Panc1 (cell line): ENCODE results near the gene PKIB. TPM values are rescaled to one million over a fixed set of nuclear protein-coding genes. Genes with fewer than 3 reads are reported as not detected.

Source experiments
- ATAC-seq: fragments of 200-7000 bp; cut with Tn5 transposase; 2 replicates; pipeline ENCODE4 v1.9.1; 2020; ENCODE audit warnings: mild to moderate bottlenecking, moderate library complexity
- BruUV-seq: library from RNA; stranded (reverse); fragments of 400-500 nt; replicated peaks from 2 replicates; lab custom pipeline; 2021; lab: Mats Ljungman, UMichigan
- CTCF ChIA-PET: fragments of 300-600 bp; sonication (Branson Sonifier 250); formaldehyde crosslinking; loops from one replicate; lab custom pipeline; 2022; ENCODE audit warnings: antibody characterized with exemption; lab: Charles Lee
- POLR2A ChIA-PET: fragments of 300-600 bp; sonication (Branson Sonifier 250); formaldehyde crosslinking; loops from one replicate; lab custom pipeline; 2022; ENCODE audit warnings: antibody characterized with exemption; lab: Charles Lee
- DNase-seq: peaks from one replicate; pipeline ENCODE4 v3.0.0-alpha.2; 2010; ENCODE audit warnings: low read depth, low spot score
- H3K27ac ChIP-seq: 2 replicates; pipeline ENCODE4 v1.5.1; 2011; ENCODE audit warnings: mild to moderate bottlenecking, low read length, inconsistent platforms
- H3K27me3 ChIP-seq: fragments of 200-500 bp; sonication (Bioruptor generic); 2 replicates; pipeline ENCODE4 v1.6.0; 2014; ENCODE audit warnings: low read length, inconsistent platforms; ENCODE audit not compliant: control insufficient read depth, insufficient read depth
- H3K36me3 ChIP-seq: fragments of 200-500 bp; sonication (Bioruptor generic); 2 replicates; pipeline ENCODE4 v1.5.1; 2014; ENCODE audit warnings: inconsistent platforms, mild to moderate bottlenecking, low read length, moderate library complexity; ENCODE audit not compliant: control insufficient read depth, insufficient read depth
- H3K4me1 ChIP-seq: 2 replicates; pipeline ENCODE4 v1.5.1; 2011; ENCODE audit warnings: inconsistent platforms, mild to moderate bottlenecking, low read length, moderate library complexity; ENCODE audit not compliant: control insufficient read depth, insufficient read depth
- H3K4me3 ChIP-seq, 2 experiments: 2 replicates each; pipeline ENCODE4 v1.5.1; 2011 to 2012; ENCODE audit warnings: low read depth in 2 of 2, low read length in 2 of 2, mild to moderate bottlenecking in 2 of 2, inconsistent platforms in 1 of 2, moderate library complexity in 1 of 2
- H3K9me3 ChIP-seq: fragments of 200-500 bp; sonication (Bioruptor generic); 2 replicates; pipeline ENCODE4 v1.5.1; 2014; ENCODE audit warnings: low read depth, mild to moderate bottlenecking, inconsistent platforms, low read length, moderate library complexity; ENCODE audit not compliant: control insufficient read depth, insufficient read depth
- CTCF ChIP-seq: fragments of 450-650 bp; IDR thresholded peaks from 2 replicates; pipeline ENCODE4 v1.5.1; 2017; ENCODE audit warnings: mild to moderate bottlenecking
- POLR2AphosphoS5 ChIP-seq: IDR thresholded peaks from 2 replicates; pipeline ENCODE4 v1.6.1; 2012; ENCODE audit warnings: mild to moderate bottlenecking, low read depth, low read length, moderate library complexity
- SIN3A ChIP-seq: IDR thresholded peaks from 2 replicates; pipeline ENCODE4 v1.6.1; 2012; ENCODE audit warnings: low read depth, mild to moderate bottlenecking, low read length, moderate library complexity, borderline replicate concordance; ENCODE audit not compliant: insufficient read depth
- TCF7L2 ChIP-seq: IDR thresholded peaks from 2 replicates; pipeline ENCODE4 v1.6.1; 2011; ENCODE audit warnings: mild to moderate bottlenecking, low read depth, low read length, inconsistent platforms
- in situ Hi-C: cut with HindIII; loops from 2 replicates; pipeline ENCODE4 v1.10.0; 2016; ENCODE audit warnings: low sequenced_read_pairs, low pct_unique_long_range_greater_than_20kb
- intact Hi-C: fragments of 100-400 bp; cut with micrococcal nuclease; formaldehyde crosslinking; loops from one replicate; pipeline ENCODE4 v1.10.0; 2022; ENCODE audit not compliant: unreplicated experiment
- total RNA-seq: library from RNA; stranded (reverse); gene quantifications from one replicate; pipeline ENCODE4 v1.2.1, GENCODE V29; 2021; ENCODE audit not compliant: unreplicated experiment
- TF ChIP-seq, protein P1 (sequence below), 2 experiments: IDR thresholded peaks; 2 replicates each; pipeline ENCODE4 v1.6.1; 2011 to 2012; ENCODE audit warnings: low read depth in 2 of 2, control low read depth in 1 of 2, low read length in 1 of 2, mild to moderate bottlenecking in 1 of 2, moderate library complexity in 1 of 2; ENCODE audit not compliant: insufficient read depth in 1 of 2

PKIB gene
- total RNA-seq, 1 experiment from 2014 or later = 1.1 TPM

- ChIA-PET CTCF (interaction anchor here (4.0 kb wide), 1 partner anchor 109 kb away, joined by 20 read pairs; no protein-coding TSS in a partner anchor), POLR2A (no interaction called here)
- Histone ChIP-seq H3K9me3 (no peaks in the 10 kb centered on the region), H3K27ac (no peak overlapping the region), H3K36me3 (no peaks in the 10 kb centered on the region), H3K27me3 (peaks cover under 1% of the 10 kb centered on the region; the same call in 1 of the 2 replicates), H3K4me1 (no peaks in the 10 kb centered on the region), H3K4me3 (no peak overlapping the region)
- TF ChIP-seq CTCF (no peak), POLR2AphosphoS5 (no peak), SIN3A (no peak), TCF7L2 (no peak)
- TF ChIP-seq, protein P1, sequence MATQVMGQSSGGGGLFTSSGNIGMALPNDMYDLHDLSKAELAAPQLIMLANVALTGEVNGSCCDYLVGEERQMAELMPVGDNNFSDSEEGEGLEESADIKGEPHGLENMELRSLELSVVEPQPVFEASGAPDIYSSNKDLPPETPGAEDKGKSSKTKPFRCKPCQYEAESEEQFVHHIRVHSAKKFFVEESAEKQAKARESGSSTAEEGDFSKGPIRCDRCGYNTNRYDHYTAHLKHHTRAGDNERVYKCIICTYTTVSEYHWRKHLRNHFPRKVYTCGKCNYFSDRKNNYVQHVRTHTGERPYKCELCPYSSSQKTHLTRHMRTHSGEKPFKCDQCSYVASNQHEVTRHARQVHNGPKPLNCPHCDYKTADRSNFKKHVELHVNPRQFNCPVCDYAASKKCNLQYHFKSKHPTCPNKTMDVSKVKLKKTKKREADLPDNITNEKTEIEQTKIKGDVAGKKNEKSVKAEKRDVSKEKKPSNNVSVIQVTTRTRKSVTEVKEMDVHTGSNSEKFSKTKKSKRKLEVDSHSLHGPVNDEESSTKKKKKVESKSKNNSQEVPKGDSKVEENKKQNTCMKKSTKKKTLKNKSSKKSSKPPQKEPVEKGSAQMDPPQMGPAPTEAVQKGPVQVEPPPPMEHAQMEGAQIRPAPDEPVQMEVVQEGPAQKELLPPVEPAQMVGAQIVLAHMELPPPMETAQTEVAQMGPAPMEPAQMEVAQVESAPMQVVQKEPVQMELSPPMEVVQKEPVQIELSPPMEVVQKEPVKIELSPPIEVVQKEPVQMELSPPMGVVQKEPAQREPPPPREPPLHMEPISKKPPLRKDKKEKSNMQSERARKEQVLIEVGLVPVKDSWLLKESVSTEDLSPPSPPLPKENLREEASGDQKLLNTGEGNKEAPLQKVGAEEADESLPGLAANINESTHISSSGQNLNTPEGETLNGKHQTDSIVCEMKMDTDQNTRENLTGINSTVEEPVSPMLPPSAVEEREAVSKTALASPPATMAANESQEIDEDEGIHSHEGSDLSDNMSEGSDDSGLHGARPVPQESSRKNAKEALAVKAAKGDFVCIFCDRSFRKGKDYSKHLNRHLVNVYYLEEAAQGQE (IDR thresholded peaks at IDR 0.05; ENCODE audit: insufficient read depth in 1 of 2, low read depth in 2 of 2, low read length in 1 of 2) = no peak
- ATAC-seq (no peak), DNase-seq (no peak)
- no TSS peak for BruUV-seq
- in situ Hi-C loops (no loop called here), intact Hi-C loops (loop anchor here (1.0 to 2.0 kb wide), 2 partner anchors 109 to 238 kb away; no protein-coding TSS in a partner anchor)
These were observed 120.1 kb downstream of the PKIB start for GRCh38 chr6:122730334-122730733.

DNA sequence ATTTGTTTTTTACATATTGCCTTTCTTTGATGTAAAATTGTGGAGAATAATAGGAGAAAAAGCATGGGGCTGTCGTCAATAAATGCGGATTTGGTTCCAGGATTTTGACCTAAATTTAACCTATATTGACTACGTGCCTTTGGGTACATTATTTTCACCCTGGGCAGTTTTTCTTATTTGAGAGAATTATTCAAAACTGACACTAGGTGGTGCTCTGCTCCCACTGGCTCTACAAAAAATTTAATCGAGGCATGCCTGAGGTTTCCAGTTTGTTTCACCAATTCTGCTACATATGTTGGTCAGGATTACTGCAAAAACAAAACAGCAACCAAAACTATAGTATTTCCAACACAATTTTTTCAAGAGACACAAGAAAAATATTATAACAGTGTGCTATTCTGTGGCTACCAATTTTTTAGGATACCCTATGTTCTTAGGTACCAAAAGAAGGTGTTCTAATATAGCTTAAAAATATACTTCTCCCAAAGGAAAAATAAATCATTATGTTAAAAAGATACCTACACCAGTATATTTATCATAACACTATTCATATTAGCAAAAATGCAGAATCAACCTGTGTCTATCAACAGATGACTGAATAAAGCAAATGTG lies 120.7 kb downstream of the PKIB start:
- Histone ChIP-seq H3K4me1 (no peaks in the 10 kb centered on the region), H3K4me3 (no peak overlapping the region), H3K9me3 (no peaks in the 10 kb centered on the region), H3K27ac (no peak overlapping the region), H3K27me3 (peaks cover 2% of the 10 kb centered on the region; the same call in 1 of the 2 replicates), H3K36me3 (no peaks in the 10 kb centered on the region)
- ChIA-PET POLR2A (no interaction called here), CTCF (interaction anchor here (4.0 kb wide), 1 partner anchor 108 kb away, joined by 20 read pairs; no protein-coding TSS in a partner anchor)
- intact Hi-C loops = loop anchor here (1.0 to 2.0 kb wide), 2 partner anchors 108 to 238 kb away; no protein-coding TSS in a partner anchor
- TF ChIP-seq CTCF (peak; percentile 85; the same call in 1 of the 2 replicates), POLR2AphosphoS5 (no peak)
- in situ Hi-C loops = no loop called here
- ATAC-seq = no peak
- DNase-seq = peak; percentile 24
- BruUV-seq = no TSS peak
